C4-2B (cell line): Measurements from ENCODE around the gene SERINC5.

ENCODE experiments used
- CTCF ChIP-seq: fragments of 450-650 bp; conservative IDR thresholded peaks from 2 replicates; pipeline ENCODE4 v1.5.1; 2017; ENCODE audit warnings: mild to moderate bottlenecking
- ZFX ChIP-seq: fragments of 450-650 bp; IDR thresholded peaks from 2 replicates; pipeline ENCODE4 v1.6.1; 2017

GRCh38 chr5:80083101-80083890, 172.6 kb downstream of the SERINC5 start:
- TF ChIP-seq CTCF (peak; percentile 84), ZFX (no peak)
